ENCODE results near the gene AIP.

AIP gene

DNA sequence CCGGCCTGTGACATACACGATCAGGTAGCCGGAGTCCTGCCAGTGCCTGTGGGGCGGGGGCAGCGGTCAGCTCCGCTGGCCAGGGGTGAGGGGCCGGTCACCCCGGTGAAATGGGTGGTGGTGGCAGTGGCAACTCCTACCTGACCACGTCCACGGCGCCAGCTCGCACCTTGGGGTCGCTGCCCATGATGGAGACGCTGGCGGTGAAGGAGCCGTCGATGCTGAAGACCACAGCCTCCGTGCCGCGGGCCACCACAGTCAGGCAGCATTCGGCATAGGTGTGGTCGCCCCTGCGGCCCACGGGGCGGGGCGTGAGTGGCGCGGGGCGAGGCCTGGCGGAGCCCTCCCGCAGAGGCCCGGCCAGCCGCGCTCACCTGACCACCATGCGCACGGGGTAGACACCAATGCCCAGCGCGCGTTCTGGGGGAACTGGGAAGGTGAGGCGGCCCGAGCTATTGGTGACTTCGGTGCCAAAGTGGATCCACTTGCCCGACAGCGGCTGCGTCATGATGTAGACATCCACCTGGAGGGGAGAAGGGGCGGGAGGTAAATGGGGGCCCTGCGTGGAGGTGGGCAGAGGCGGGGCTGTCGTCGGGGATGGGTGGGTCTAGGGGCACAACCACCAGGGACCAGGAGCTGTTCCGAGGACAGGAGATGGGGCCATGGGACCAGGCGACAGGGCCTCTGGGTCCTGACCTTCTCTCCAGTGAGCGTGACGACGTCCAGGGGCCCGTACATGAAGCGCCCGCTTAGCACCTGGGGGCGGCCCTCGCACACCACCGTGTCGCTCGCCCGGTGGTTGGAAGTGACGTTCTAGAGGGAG is 10.9 kb downstream of the AIP start:
- no peak for DNase-seq (ENCODE audit: low read depth in 2 of 2)

DNA sequence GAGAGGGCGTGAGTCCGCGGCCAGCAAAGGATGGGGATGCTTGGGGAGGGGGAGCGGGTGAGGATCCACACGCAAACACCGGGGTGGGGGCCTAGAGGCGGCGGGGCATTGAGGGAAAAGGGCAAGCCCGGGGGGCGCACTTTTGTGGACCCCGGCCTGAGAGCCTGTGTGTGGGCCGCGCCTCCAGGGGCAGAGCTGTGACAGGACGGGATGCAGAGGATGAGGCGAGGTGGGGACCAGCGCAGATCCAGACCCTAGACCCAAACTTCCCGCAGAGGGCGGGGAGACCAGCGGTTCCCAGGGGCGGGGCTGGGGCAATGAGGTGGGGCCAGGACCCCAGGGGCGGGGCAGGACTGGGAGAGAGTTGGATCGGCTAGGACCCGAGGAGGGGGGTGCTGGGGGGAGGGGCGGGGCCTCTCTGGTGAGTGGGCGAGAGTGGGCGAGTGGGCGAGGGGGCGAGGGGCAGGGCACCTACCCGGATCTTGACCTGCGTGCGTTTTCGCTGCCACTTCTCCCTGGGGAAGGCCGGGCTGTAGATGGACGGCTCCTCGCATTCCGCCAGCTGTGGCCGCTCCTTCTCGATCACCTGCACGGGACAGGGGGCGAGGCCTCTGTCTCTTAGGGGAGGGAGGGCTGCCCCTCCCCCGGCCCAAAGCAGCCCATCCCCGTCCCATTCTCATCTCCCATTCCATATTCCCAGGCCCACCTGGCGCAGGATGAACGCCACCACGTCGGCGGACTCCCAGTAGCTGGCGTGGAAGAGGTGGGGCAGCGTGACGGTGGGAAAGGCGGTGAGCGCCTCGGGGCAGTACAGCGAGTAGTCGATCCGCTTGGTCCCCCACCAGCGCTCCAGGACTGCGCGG is 11.8 kb downstream of the AIP start:
- DNase-seq (ENCODE audit: low read depth in 2 of 2) = no peak

DNA sequence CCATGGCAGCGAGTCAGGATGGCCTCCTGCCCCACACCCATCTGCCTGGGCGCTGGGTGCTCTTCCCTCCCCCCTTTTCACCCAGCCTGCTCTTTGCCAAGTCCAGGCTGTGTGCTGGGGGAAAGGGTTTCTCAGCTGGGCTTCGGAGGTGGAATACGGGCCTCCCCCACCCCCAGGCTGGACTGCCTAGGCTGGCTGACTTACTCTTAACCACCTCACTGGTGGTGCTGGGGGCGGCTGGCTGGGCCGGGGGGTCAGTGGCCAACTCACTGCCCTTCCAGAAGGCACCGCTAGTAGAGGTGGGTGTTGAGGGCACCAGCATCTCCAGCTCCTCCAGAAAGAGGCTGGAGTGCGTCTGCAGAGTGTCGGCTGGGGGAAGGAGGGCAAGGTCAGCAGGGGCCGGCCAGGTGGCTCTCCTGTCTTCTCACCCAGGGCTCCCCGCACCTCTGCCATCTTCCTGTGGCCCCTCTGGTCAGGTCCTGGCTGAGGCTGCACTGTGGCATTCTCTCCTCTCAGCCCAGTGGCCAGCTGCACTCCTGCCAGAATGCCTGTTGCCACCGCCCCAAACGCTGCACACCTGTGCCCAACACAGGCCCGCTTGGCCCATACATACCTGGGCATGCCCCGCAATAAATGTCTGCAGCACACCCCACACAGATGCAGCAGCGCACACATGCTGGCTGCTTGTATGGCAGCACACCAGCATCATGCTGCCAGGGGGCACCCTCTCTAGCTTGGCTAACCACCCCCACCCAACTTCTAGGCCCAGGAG is 12.6 kb downstream of the AIP start:
- DNase-seq (ENCODE audit: low read depth in 2 of 2) = no peak

DNA sequence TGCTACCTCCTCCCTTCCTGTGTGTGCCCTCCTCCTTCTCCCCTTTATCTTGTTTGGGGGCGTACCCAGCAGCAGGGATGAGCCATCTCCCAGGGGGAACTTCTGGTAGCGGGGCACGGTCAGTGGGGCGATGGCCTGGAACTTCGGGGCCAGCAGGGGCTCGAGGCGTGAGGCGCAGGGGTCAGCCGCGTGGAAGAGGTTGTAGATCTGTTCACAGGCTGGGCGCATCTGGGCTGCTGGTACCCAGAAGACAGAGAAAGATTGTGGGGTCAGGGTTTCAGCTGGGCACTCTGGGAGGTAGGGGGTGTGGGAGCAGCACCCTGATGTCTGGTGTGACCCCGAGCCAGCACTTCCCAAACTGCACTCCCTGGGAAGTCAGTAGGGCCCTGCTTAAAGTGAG is 13.3 kb downstream of the AIP start:
- no peak for DNase-seq (ENCODE audit: low read depth in 2 of 2)

DNA sequence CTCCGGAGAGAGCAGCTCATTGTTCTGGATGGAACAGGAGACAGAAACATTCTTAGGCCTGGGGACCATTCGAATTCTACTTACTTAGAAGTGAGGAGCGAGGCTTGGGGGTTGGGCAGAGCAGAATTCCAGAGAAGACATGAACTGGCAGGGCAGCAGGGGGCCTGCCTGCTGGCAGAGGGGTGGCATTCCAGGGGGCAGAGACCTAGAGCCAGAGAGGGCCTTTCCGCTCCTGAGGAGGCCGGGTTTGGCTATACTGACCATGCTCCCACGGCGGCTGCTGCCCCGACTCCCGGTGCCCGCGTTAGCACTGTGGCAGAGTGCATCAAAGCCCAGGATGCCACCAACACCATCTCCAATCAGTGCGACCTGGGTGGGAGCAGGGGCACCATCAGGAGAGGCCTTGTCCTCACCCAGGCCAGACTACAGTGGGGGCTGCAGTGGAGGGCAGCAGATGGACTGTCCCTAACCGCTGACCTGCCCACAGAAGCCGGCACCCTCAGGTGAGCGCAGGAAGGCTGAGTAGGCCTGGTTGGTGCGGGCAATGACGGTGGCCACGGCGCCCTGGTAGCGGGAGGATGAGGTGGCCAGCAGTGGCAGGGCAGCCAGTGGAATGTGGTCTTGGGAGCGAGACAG is 14.9 kb downstream of the AIP start:
- no peak for DNase-seq (ENCODE audit: low read depth in 2 of 2)

DNA sequence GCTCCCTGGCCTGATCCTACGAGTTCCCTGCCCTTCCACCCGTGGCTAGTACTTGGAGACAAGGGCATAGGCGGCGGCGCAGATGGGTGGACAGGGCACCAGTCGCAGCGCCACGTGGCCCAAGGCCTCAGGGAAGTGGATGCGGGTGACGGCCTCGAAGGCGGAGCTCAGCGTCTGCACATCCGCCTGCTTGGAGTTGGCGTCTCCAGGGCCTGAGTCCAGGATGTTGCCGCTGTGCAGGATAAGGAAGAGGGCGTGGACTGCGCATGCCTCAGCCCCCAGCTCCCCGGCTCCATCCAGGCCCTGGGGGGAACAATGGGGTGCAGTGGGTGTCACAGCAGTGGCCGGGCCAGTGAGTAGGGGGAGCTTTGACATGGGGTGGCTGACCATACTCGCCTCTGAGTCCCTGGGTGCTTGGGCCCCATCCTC is 15.7 kb downstream of the AIP start:
- no peak for DNase-seq (ENCODE audit: low read depth in 2 of 2)

DNA sequence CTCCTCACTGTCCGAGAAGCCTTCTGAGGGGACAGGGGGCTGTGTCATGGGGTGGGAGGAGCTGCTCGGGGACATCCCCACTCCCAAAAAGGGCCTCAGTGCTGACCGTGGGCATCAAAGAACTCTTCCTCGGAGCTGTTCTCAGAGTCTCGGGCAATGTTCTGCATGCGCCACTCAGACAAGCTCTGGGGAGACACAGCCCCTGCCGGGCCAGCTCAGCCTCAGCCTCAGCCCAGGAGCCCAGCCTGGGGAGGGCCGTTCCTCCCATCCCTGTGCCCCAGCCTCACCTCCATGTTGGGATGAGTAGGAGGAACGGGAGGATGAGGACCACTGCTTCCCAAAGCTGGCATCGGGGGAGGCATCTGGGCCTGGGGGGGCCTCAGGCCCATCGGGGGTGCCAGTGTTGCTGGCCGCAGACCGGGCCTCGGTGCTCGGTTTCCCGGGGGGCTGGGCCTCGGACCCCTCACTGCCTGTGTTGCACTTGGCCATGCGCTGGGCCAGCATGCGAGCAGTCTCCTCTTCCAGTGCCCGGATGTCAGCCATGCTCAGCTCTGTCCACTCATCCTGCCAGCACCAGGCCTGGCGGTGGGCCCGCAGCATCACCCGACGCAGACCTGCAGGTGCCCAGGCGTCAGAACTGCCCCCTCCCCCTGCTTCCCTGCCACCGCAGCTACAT is 17.1 kb downstream of the AIP start:
- DNase-seq (ENCODE audit: low read depth in 2 of 2) = no peak

DNA sequence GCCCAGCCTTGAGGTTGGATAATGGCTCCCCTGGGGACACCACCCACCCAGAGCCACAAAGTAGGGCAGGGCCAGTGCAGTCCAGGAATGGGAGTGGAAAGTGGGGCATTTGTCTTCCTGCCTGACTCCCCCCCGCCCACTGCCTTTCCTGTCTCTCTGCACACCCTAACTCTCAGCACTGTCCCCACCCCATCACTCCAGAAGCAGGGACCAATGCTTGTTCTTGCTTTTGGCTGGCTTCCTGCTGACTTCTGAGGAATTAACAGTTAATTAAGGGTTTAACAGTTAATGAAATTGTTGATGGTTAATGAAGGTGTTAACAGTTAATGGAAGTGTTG is 17.6 kb downstream of the AIP start:
- no peak for DNase-seq (ENCODE audit: low read depth in 2 of 2)

DNA sequence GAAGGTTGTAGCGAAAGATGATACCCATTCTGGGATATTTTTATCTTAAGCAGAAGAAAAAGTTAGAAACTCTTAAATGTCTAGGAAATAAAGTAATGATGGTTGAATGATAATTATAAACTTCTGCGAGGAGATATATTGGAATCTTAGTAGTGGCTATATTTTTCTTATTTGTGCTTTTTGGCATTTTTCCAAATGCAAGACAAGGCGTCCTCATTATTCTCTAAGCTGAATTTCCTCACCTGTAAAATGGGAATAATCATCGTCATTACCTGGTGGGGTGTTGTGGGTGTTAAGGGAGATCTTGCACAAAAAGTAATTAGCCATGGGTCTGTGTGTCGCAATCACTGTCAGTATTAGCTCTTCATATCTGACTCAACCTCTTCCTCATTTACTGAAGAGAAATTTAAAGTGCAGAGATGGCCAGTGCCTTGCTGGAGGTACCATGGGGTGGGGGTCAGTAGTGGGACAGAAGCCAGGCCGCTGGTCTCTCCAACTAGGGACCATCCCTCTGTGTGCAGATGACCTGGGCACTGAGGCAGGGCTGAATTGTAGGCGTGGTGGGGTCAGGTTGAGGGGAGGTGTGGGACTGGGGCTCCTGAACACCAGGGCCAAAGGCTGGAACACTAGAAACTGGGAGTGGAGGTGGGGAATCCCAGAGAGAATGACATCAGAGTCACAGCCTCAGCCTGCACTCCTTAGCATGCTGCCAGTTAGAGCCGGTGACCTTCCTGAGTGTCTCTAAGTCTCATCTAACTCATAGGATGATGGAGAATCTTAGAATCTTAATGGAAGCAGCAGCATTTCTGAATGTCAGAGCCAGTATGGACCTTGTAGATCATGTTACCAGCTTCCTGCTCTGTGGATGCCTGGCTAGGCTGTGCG is 18.2 kb downstream of the AIP start:
- DNase-seq (ENCODE audit: low read depth in 2 of 2) = no peak

DNA sequence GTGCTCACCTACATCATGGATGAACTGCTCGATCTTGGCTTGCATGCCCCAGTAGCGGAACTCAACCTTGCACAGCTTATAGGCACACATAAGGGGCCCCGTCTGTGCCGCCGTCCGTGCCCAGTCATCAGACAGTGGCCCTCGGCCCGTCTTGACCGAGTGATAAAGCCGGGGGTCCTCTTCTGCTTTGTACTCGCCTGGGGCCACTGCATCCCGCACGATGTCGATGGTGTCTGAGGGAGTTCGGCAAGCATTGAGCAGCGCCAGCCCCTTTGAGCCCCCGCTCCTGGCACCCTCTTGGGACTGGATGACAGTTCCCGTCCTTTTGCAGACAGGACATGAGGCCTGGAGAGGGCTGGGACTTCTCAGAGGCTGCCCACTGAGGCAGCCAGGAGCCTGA is 19.0 kb downstream of the AIP start:
- no peak for DNase-seq (ENCODE audit: low read depth in 2 of 2)

DNA sequence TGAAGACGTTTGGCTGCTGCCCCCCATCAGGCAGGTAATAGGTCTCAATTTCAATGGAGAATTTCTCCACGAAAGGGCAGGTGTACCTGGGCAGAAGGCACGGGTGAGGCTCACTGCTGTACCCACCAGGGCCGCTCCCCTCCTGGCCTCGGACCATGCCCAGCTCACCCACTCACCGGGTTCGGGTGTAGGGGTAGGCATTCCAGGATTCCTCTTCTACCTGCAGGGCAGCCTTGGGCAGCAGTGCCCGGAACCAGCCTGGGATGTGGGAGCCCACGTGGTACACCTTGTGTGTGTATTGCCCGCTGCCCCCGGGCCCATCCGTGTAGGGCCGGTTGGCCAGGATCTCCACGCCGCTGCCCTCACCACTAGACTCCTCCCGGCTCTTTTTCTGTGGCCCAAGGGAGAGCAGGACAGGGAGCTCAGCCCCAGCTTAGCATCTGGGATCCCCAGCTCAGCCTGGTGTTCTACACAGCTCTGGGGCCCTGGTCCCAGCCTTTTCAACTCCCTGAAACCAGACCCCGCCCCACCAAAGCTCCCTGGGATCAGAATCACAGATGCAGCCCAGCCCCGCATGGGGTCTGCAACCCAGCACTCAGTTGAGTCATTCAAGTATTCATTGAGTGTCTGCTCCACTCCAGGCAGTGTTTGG is 19.6 kb downstream of the AIP start:
- no peak for DNase-seq (ENCODE audit: low read depth in 2 of 2)

DNA sequence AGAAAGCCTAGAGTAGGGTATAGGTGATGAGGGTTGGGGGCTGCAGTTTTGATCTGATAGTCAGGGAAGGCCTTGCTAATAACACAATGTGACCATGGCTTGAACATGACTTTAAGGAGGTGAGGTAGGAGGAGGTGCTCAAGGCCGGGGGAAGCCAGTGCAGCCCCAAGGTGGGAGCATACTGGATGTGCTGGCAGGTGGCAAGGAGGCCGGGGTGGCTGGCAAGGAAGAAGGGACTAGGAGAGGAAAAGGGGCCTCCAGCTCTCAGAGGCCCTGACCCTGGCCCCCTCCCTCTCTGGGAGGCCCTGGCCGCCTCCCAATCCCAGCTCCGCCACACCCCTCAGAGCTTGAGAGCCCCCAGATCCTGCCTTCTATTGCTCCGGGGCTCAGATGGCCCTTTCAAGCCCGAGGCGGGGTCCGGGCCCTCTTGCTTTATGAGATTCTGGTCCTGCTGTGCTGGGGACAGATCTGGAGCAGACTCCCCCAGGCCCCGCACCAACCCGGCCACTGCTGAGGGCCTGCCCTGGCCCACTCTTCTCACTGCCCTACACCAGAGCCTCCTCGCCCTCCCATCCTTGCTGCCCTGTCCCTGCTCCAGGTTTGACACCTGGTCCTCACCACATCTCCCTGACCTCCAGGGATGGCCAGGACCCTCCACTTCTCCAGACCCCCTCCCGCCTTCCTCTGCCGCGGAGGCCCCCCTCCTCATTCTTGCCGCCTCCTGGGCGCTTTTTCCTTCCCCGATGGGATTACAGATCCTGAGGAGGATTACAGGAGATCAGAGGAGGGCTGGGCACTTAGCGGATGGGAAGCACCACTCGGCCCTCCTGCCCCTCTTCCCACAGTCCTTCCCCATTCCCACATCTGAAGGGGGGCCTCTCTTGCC is 20.5 kb downstream of the AIP start:
- DNase-seq (ENCODE audit: low read depth in 2 of 2) = no peak

DNA sequence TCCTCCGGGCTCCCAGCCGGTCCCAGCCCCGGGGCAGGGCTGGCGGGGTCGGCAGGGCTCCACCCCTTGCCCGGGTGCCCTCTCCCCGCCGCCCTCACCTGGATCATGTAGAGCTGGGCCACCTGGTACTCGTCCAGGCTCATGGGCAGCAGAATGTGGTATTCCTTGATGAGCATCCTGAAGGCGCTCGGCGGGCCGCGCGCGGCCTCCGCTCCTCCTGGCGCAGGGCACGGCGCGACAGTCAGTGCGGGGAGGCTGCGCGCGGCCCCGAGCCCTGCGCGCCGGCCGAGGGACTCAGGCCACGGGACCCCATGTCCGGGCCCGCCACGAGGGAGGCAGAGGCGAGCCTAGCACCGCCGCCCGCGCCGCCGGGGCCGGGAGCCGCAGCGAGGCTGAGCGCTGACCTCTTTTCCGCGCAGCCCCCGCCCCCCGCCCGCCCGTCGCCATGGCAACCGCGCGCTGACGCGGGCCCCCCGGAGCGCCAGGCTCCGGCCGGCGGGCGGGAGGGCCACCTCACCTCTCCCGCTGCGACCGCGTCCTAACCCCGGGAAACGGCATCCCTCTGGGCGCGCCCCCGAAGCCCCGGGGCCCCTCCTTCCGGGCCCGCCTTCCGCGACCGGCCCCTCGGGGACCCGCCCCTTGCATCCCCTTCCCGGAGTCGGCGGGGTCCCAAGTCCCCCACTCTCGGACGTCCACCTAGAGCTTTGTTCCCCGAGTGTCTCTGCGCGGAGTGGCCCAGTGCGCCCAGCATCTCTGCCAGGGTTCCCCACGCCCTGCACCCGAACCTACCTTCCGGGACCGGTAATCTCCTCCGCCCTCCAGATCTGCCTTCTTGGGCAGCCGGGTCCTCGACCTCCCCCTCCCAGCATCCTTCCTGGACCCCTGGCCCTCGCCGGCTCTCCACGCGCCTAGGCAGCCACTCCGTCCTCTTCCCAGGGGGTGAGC is 21.5 kb downstream of the AIP start:
- DNase-seq (ENCODE audit: low read depth in 2 of 2) = no peak

DNA sequence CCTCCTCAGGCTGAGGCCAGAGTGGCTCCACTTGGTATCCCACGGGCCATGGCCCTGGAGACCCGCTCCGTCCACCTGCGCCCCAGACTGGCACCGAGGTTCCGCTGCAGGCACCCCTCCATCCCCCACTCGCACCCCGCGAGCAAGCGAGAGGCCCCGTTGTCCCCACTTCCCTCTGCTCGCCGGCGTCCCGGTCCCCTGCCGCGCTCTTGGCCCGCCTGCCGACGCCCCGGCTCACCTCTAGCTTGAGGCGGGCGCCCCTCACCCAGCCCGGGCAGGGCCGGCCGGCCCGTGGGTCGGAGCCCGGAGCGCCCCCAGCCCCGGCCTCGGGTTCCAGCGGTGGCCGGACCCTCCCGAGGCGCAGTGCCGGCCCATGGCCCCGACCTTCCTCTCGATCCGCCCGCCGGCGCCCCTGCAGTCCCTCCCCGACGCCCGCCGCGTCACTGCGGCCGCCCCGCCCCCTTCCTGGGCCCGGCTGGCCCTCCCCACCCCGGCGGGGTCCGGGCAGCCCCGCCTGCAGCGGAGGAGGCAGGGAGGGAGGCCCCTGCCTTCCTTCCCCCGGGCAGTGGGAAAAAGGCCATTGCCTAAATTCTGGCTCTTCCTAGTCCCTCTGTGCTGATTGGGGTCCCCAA is 22.2 kb downstream of the AIP start, which contains the start of gene PITPNM1:
TSS of gene PITPNM1 (minus strand) at position 414 of the 632 bp plus-strand sequence. CDS start 1,183 bp downstream, outside the sequence.
- peak; percentile 68 to 72 for DNase-seq (ENCODE audit: low read depth in 2 of 2)

DNA sequence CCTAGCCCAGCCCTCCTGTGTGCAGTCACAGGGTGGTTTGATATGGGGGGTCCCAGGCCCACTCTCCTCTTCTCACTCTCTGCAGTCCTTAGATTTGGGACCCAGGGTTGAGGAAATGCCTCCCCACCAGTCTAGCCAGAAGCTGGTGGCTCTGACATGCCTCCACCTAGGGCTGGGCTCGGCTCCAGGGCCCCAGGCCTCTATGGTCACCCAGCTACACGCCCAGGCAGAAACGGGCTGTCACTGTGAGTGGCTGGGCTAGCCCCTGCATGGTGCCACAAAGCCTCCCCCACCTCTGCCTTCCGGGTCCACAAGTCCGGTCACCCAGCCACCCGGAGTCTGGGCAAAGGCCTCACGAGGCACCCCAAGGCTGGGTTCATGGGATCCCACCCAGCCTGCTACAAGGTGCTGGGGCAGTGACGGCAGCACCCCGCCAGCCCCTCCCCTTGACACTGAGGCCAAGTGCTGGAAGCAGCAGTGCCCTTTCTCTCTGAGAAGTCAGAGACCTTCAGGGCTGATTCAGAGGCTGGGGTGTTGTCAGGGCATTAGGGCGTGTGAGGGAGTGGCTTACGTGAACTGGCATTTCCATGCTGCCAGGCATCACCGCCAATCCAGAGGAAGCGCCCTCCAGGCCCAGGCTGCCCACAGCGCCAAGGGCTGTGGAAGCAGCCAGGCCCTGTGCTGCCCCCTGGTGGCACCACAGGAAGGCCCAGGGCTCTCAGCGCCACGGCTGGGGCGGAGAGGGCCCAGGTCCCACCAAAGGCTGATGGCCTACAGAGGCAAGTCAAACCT is 23.0 kb downstream of the AIP start:
- DNase-seq (ENCODE audit: low read depth in 2 of 2) = peak; percentile 89 to 92

DNA sequence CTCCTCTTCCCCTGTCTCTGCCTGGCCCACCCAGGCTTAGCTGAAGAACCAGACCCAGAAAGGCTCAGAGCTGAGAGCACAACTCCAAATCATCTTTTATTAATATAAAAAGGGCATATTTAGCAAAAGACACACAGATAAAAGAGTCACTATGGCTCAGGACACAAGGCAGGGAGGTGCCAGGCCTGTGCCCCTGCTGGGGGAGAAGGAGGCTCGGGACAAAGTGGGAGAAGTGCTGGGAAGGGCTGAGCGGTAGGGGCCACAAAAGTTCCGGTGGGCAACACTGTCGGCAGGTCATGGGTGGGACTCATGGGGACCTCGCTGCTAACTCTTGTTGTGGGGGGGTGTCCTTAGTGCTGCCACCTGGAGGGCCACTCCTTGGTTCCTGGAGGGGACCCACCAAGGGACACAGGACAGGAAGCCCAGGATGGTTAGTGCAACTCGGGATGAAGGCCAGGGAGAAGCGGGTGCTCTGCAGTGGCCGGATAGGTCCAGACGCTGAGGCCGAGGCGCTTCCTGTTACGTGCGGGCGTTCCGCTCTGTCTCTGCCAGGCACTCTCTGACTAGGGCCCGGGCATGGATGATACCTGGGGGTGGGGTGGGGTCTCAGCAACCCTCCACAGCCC is 23.7 kb downstream of the AIP start:
- no peak for DNase-seq (ENCODE audit: low read depth in 2 of 2)
